H54 (cell line): ENCODE measurements around the gene MRPL22.
A peak's percentile ranks its signal among the peaks of the same experiment; 100 is the strongest.
"Not testable (repeated sequence)": the region's sequence is repeated elsewhere in the genome, so short reads cannot be mapped to it uniquely, and the experiment has no call there.

Experiments used
- DNase-seq: peaks from one replicate; pipeline ENCODE4 v3.0.0; 2011; ENCODE audit warnings: low spot score, mixed read lengths; ENCODE audit not compliant: insufficient read length
- FAIRE-seq: peaks from 3 replicates; lab custom pipeline; 2011; peaks lifted over from hg19 to GRCh38; lab: Jason Lieb, UNC
- POLR2A ChIP-seq: IDR thresholded peaks from 2 replicates; pipeline ENCODE4 v1.6.1; 2011; ENCODE audit warnings: low read depth, mild to moderate bottlenecking, low read length

The MRPL22 gene

DNA sequence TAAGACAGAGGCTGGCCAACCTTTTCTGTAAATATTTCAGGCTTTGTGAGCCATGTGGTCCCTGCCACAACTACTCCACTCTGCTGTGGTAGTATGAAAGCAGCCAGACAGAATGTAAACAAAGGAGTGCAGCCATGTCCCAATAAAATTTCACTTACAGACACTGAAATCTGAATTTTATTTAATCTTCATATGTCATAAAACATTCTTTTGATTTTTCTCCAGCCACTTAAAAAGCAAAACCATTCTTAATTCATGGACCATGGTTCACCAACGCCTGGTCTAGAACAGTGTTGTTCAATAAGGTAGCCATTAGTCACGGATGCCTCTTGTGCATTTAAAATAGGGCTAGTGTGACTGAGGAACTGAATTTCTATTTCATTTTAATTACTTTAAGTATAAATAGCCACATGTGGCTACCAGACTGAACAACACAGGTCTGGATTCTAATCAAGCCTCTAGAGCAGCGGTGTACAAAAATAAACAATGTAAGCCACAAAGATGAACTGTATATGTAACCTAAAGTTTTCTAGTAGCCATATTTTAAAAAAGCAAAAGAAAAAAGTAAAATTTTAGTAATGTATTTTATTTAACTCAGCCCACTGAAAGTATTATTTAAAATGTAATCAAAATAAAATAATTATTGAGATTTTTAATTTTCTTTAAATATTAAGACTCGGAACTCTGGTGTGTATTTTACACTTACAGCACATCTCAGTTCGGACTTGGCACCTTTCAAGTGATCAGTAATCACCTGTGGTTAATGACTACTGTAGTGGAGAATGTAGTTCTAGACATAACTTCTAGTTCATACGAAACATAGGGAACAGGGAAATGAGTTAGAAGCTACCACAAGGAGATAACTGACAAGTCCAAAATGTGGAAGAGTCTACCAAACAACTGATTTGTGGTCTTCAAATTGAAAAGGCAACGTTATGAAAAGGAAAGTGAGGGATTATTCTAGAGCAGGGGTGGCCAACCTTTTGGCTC, 17.1 kb upstream of the MRPL22 start:
- no peak for TF ChIP-seq POLR2A
- no peak for DNase-seq
- FAIRE-seq, result no peak

DNA sequence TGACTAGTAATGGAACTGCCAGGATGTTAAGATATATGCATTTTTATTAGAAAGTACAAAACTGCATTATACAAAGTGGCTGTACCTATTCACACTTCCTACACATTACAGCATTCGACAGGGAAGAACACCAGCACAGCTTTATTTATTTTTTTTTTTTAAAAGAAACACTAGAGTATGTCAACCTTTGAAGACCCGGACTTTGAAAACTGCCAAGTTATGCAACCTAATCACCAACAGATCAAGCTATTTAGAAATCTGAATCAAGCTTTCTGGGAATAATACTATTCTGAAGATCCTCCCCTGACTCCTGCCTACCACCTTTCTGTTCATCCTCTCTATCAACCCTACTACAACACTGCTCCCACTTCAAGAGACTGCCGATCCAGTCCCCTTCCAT, 7.3 kb upstream of the MRPL22 start:
- FAIRE-seq (no peak), DNase-seq (no peak)
- TF ChIP-seq POLR2A, result no peak

DNA sequence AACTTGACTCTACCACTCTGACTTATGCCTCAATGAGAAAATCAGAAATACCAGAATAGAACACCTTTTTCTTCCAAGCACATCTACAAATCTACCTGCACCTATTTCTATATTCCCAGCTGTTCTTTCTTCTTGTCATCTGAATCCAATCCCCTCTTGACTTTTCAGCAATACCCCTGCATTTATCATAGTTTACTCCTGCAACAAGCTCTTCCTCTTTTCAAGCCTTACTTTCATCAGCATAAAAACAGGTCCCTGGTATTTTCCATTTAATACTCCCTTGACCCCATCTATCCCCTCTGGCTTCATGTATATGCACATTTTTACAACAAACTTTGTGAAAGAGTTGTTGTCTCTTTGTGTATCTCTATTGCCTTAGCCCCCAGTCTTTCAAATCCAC, 6.0 kb upstream of the MRPL22 start:
- no peak for TF ChIP-seq POLR2A
- DNase-seq (no peak), FAIRE-seq (no peak)

DNA sequence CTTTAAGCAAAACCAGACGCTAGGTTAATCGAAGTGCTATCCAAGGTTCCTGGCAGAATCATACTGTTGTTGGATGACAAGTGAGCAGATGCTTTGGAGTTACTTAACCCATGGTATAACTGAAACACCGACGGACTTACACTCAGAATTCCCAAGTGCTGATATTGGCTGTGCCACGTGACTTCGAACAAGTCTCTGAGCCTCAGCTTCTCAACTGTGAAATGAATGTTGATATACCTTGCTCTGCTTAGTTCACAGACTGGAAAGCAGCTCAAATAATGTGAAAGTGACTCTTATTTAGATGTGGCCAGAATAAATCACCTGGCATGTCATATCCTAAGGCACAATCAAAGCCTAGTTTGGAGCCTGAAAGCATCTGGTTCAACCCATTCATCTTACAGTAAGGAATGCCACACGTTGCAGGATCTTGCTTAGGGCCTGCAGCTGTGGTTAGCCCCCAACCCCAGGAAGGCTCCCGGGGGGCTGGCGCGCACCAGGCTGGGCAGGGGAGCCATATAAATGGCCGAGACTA, 3.6 kb upstream of the MRPL22 start:
- TF ChIP-seq POLR2A, result no peak
- FAIRE-seq, result no peak
- DNase-seq, result no peak

DNA sequence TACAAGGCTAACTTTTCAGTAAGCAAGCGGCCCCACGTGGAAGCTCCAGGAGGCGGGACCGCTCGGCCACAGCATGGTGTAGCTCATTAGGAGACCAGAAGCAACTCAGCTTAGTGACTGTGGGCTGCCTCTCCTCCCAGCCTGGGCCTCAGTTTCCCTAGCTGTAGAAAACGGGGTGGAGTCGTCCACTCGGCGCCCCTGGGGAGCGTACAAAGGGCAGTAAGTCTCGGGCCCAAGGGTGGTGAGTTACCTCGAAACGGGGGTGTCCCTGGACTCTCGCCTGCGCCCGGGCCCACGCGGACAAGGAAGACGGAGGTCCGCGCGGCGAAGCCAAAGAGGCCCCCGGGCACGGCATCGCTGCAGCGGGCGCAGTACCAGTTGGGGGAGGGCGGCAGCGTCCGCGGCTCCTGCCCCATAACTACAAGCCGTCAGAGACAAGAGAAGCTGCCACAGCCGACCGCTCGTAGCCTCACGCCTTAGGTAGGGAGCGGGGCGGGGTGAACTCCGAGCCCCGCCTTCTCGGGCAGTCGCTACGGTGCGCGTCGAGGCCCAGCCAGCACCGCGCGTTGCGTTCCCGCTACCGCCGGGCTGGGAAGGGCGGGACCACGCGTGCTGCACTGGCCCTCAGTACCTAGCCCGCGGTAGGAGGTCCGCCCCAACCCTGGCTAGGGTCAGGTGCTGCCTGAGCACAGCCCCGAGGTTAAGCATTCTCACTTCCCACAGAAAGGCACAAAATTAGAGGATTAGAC, 3.0 kb upstream of the MRPL22 start, which contains the start of gene GEMIN5:
Gene GEMIN5, minus strand, starts transcription at position 494 of the 749 bp plus-strand sequence. Its CDS starts 78 bp downstream, at position 416.
- FAIRE-seq, result no peak

DNA sequence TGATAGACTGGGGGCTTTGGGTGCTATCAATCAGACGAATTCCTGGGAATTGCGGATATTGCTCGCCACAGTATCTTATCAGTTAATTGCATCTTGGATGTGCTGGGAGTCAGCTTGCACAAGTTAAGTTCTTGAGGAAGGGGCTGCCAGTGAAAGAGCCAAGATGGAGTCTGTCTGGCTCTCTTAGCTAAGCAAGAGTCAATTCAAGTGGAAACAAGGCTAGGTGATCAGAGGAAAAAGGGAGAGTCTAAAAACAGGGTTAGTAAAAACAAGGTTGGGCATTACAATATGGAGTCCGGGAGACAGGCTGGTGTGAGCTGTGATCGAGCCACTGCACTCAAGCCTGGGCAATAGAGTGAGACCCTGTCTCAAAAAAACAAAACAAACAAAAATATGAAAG, 1.5 kb upstream of the MRPL22 start:
- not testable (repeated sequence) for FAIRE-seq, DNase-seq

More for the DNA sequence above, 3.0 kb upstream of the MRPL22 start, which contains the start of gene GEMIN5:
- TF ChIP-seq POLR2A, result peak; percentile 61
- peak; percentile 75 for DNase-seq

DNA sequence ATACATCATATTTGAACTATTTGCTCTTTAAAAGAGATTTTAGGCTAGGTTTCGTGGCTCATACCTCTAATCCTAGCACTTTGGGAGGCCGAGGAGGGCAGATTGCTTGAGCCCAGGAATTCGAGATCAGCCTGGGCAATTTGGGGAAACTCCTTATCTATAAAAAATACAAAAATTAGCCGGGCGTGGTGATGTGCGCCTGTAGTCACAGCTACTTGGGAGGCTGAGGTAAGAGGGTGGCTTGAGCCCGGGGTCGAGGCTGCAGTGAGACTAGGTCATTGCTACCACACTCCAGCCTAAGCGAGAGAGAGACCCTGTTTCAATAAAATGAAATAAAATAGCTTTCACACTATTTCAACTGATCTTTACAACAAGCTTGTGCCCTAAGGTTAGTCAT, 500 bp upstream of the MRPL22 start:
- TF ChIP-seq POLR2A, result no peak
- FAIRE-seq (no peak), DNase-seq (no peak)

DNA sequence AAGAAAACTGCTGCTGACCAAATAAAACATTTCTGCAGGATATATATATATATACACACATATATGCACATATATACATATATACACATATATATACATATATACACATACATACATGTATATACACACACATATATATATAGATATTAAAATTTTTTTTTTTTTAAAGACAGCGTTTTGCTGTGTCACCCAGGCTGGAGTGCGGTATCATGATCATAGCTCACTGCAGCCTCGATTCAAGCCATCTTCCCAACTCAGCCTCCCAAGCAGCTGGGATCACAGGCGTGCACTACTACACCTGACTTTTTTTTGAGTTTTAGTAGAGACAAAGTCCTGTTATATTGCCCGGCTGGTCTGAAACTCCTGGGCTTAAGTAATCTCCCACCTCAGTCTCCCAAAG, 2.7 kb downstream of the MRPL22 start:
- no peak for FAIRE-seq
- DNase-seq, result no peak
- no peak for TF ChIP-seq POLR2A

DNA sequence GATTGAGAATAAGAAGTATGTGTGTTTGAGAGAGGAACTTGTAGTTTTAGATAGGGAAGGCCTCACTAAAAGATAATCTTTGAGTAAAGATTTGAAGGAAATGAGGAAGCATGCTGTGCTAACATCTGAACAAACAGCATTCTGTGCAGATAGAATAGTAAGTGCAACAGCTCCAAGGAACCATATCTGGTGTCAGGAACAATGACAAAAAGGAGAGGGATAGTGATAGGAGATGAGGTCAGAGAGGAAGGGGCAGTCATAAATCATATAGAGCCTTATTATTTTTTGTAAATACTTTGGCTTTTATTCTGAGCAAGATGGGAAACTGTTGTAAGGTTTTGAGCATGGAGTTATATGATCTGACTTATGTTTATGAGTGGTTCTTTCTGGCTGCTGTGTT, 3.8 kb downstream of the MRPL22 start:
- TF ChIP-seq POLR2A, result no peak
- FAIRE-seq, result no peak
- DNase-seq, result no peak

DNA sequence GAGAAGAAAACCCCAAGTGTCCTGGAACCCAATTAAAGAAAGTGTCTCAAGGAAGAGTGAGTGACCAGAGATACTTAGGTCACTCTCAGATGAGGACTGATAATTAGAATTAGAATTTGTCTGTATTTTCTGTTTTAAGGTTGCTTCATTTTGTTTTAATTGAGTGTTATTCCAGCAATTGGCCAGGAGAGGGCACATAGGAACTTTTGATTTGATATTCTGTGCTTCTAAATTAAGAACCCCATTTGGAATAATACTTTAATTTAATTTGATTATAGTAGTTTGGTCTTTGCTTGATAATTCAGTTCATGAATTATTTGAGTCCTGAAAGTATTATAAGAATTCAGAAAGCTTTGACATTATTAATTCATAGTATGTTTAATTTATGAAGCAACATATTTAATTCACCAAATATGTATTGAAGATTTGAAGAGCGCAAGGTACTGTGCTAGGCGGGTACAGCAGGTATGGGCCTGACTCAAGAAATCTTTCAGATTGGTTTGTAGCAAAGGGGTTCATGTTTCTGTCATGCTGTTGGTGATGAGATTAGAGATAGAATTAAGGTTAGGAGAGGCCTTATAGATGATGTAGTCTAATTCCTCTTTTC, 4.9 kb downstream of the MRPL22 start:
- no peak for FAIRE-seq
- no peak for DNase-seq
- no peak for TF ChIP-seq POLR2A

DNA sequence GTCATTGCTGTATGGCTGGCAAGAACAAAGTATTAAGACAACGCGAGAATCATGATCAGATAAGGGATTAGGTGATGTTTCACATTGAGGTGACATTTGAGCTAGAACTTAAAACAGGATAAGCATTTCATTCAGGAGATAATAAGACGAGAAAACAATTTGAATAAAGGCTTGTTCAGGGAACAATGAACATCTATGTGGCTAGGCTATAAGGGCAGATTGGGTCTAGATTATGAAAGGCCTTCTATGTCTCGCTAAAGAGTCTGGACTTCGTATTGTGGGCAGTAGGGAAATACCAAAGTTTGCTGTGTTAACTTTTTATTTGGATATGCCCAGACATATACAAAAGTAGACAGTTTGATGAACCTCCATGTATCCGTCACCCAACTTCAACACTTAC, 6.9 kb downstream of the MRPL22 start:
- no peak for TF ChIP-seq POLR2A
- peak; percentile 80 for FAIRE-seq
- DNase-seq, result no peak

DNA sequence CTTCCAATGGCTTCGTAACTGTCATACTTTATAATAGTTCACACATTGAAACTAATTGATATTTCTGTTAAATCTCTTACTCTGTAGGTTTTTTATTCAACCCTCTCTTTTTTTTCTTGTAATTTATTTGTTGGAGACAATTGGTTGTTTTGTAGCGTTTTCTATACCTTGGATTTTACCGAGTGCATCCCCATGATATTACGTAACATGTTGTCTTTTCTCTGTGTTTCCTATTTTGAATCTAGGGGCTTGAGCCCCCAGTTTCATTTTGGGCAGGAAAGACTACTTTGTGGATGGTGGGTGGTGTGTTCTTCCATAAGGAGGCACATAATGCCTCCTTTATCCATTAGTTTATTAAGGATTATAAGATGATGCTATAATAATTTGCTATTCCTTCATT, 7.4 kb downstream of the MRPL22 start:
- FAIRE-seq (no peak), DNase-seq (no peak)
- TF ChIP-seq POLR2A, result no peak

DNA sequence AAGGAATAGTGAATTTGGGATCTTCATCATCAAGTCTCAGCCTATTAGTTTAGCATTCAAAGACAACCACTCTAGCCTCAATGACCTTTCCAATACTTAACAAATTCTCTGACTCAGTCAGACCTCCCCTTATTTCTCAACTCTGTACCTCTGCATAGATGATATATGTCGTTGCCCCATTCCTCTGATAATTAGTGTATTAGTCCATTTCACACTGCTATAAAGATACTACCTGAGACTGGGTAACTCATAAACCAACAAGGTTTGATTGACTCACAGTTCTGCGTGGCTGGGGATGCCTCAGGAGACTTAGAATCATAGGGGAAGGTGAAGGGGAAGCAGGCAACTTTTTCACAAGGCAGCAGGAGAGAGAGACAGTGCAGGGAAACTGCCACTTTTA, 8.9 kb downstream of the MRPL22 start:
- no peak for TF ChIP-seq POLR2A

More for the DNA sequence above, 8.9 kb downstream of the MRPL22 start:
- FAIRE-seq (no peak), DNase-seq (no peak)
